ENCODE data around the gene MAB21L1. TPM values are rescaled to one million over a fixed set of nuclear protein-coding genes. Genes with fewer than 3 reads are reported as not detected.

The MAB21L1 gene
- total and polyA plus RNA-seq, 2 donors (not counting 3 experiments of a cell fraction or from before 2014, with no cell fraction given) = 0.03 TPM; not detected in 1

DNA sequence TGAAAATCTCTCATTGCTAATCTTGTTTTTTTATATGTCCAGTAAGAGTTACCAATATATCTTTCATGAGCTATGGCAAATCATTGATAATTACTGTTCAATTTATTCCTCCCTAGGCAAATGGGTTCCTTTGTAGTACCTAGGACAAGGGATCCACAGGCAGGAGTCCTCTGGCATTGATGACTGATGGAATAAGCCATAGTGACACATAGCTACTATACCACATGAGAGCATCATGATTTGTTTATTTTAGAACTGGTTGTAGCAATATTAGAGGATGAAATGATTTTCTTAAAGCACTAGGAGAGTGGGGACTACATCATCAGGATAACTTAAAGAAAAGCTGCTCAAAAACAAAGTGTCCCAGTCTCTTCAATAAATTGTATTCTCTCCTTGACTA is 21.7 kb upstream of the MAB21L1 start:
- ChIA-PET CTCF (interaction anchor here (1.3 to 1.4 kb wide), 2 partner anchors 9 to 10 kb away, joined by 3 read pairs; no protein-coding TSS in a partner anchor), POLR2A (no interaction called here)
- no peaks in the 10 kb centered on the region for H4K20me1 ChIP-seq (replicated peaks; ENCODE audit: control insufficient read depth, extremely low read depth, insufficient read depth, low read length)
- H3K27ac ChIP-seq (ENCODE audit: insufficient read depth, low read depth, low read length) = no peak overlapping the region
- no peak overlapping the region for H3K4me2 ChIP-seq (ENCODE audit: insufficient read depth, low read length)
- H2AFZ ChIP-seq (ENCODE audit: low read depth, low read length) = no peak overlapping the region
- no peaks in the 10 kb centered on the region for H3K4me1 ChIP-seq (ENCODE audit: control insufficient read depth, extremely low read depth, insufficient read depth, low read length)
- H3K79me2 ChIP-seq (ENCODE audit: control insufficient read depth, insufficient read depth, low read length) = no peaks in the 10 kb centered on the region
- dilution Hi-C loops (cut with MboI; ENCODE audit: extremely low pct_ligation_motif_present, low sequenced_read_pairs) = no loop called here
- TF ChIP-seq FOS (IDR thresholded peaks at IDR 0.05; ENCODE audit: borderline replicate concordance, insufficient read depth, low read length) (no peak), MYC (IDR thresholded peaks at IDR 0.05; ENCODE audit: low read depth, low read length) (no peak), GATA2 (IDR thresholded peaks at IDR 0.05; ENCODE audit: insufficient read depth, insufficient read length, low read depth, low read length) (no peak), EZH2 (IDR thresholded peaks at IDR 0.05; ENCODE audit: borderline replicate concordance, low read depth, low read length, severe bottlenecking) (no peak), JUN (IDR thresholded peaks at IDR 0.05; ENCODE audit: borderline replicate concordance, insufficient read depth, insufficient read length, low read depth) (no peak), POLR2A (IDR thresholded peaks at IDR 0.05; ENCODE audit: low read depth, low read length) (no peak), POLR2AphosphoS5 (IDR thresholded peaks at IDR 0.05; ENCODE audit: insufficient read depth, low read depth, low read length) (no peak)
- TF ChIP-seq, protein P1, sequence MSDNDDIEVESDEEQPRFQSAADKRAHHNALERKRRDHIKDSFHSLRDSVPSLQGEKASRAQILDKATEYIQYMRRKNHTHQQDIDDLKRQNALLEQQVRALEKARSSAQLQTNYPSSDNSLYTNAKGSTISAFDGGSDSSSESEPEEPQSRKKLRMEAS (IDR thresholded peaks at IDR 0.05; ENCODE audit: insufficient read depth, insufficient read length) = no peak
- TF ChIP-seq, protein P2, sequence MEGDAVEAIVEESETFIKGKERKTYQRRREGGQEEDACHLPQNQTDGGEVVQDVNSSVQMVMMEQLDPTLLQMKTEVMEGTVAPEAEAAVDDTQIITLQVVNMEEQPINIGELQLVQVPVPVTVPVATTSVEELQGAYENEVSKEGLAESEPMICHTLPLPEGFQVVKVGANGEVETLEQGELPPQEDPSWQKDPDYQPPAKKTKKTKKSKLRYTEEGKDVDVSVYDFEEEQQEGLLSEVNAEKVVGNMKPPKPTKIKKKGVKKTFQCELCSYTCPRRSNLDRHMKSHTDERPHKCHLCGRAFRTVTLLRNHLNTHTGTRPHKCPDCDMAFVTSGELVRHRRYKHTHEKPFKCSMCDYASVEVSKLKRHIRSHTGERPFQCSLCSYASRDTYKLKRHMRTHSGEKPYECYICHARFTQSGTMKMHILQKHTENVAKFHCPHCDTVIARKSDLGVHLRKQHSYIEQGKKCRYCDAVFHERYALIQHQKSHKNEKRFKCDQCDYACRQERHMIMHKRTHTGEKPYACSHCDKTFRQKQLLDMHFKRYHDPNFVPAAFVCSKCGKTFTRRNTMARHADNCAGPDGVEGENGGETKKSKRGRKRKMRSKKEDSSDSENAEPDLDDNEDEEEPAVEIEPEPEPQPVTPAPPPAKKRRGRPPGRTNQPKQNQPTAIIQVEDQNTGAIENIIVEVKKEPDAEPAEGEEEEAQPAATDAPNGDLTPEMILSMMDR (IDR thresholded peaks at IDR 0.05; ENCODE audit: extremely low read depth in 1 of 2, insufficient read depth in 1 of 2, low read depth in 1 of 2, low read length in 2 of 2) = no peak
- no TSS peak for BruUV-seq (replicated peaks)
- no peak for FAIRE-seq
- intact Hi-C loops (cut with micrococcal nuclease) = no loop called here
- no peaks in the 10 kb centered on the region for H3K27me3 ChIP-seq (ENCODE audit: control insufficient read depth in 2 of 2, insufficient read depth in 2 of 2, low read length in 2 of 2)
- no peaks in the 10 kb centered on the region for H3K9me3 ChIP-seq (replicated peaks; ENCODE audit: control insufficient read depth, insufficient read depth, low read length)
- no peak for DNase-seq (ENCODE audit: low read depth, low spot score)
- H3K9ac ChIP-seq (replicated peaks; ENCODE audit: extremely low read depth, insufficient read depth, low read length) = no peak overlapping the region
- no peaks in the 10 kb centered on the region for H3K9me1 ChIP-seq (replicated peaks; ENCODE audit: control insufficient read depth, extremely low read depth, insufficient read depth, low read length)
- H3K36me3 ChIP-seq (ENCODE audit: control insufficient read depth in 2 of 2, extremely low read depth in 1 of 2, insufficient read depth in 2 of 2, low read length in 2 of 2) = no peaks in the 10 kb centered on the region
- no peak overlapping the region for H3K4me3 ChIP-seq (replicated peaks in 1 of 3; ENCODE audit: insufficient read depth in 1 of 3, low read depth in 1 of 3, low read length in 3 of 3)

Data from endothelial cell of umbilical vein (primary cell).